LHCN-M2 (cell line): ENCODE results near the gene AAK1. TPM values are rescaled to one million over a fixed set of nuclear protein-coding genes. Genes with fewer than 3 reads are reported as not detected.
"Not testable (repeated sequence)": the region's sequence is repeated elsewhere in the genome, so short reads cannot be mapped to it uniquely, and the experiment has no call there.

Source experiments
- DNase-seq: peaks from one replicate; pipeline ENCODE4 v3.0.0-alpha.2; 2012; ENCODE audit warnings: low read depth
- total RNA-seq: library from RNA; depleted of rRNA; stranded (reverse); fragments of >200 nt; gene quantifications from 2 replicates; pipeline ENCODE4 v1.2.3, GENCODE V29; 2014; rRNA removed

AAK1 gene
- total RNA-seq, 1 experiment from 2014 or later = 44.1 TPM

- DNase-seq = peak; percentile 10
Measured at GRCh38 chr2:69453475-69454129, 189.9 kb downstream of the AAK1 start.

GRCh38 chr2:69452687-69453086, 190.9 kb downstream of the AAK1 start:
- DNase-seq = no peak

GRCh38 chr2:69450735-69451416, 192.7 kb downstream of the AAK1 start:
- DNase-seq = no peak

- DNase-seq = no peak
Measured at GRCh38 chr2:69449906-69450305, 193.6 kb downstream of the AAK1 start.

GRCh38 chr2:69443673-69444072, 199.9 kb downstream of the AAK1 start:
- DNase-seq = not testable (repeated sequence)

- DNase-seq = not testable (repeated sequence)
Measured at GRCh38 chr2:69439499-69439898, 204.0 kb downstream of the AAK1 start.

- DNase-seq = no peak
Measured at GRCh38 chr2:69438580-69438979, 205.0 kb downstream of the AAK1 start.

GRCh38 chr2:69437751-69438154, 205.8 kb downstream of the AAK1 start:
- DNase-seq = peak; percentile 71

GRCh38 chr2:69436938-69437750, 206.4 kb downstream of the AAK1 start, which contains the start of gene NFU1:
TSS of gene NFU1 (minus strand) at chr2:69437435. CDS start at chr2:69437422, 13 bp downstream.
- peak; percentile 91 for DNase-seq

- DNase-seq = no peak
Measured at GRCh38 chr2:69436596-69436937, 207.0 kb downstream of the AAK1 start.

- no peak for DNase-seq
Measured at GRCh38 chr2:69434753-69435152, 208.8 kb downstream of the AAK1 start.

- no peak for DNase-seq
Measured at GRCh38 chr2:69429491-69430183, 213.9 kb downstream of the AAK1 start.

- no peak for DNase-seq
Measured at GRCh38 chr2:69428981-69429380, 214.6 kb downstream of the AAK1 start.

GRCh38 chr2:69424419-69424818, 219.1 kb downstream of the AAK1 start:
- no peak for DNase-seq

GRCh38 chr2:69422198-69422597, 221.3 kb downstream of the AAK1 start:
- DNase-seq = no peak

GRCh38 chr2:69419111-69419510, 224.4 kb downstream of the AAK1 start:
- DNase-seq = not testable (repeated sequence)

- DNase-seq = no peak
Measured at GRCh38 chr2:69416147-69416546, 227.4 kb downstream of the AAK1 start.

Other genes starting within 250 kb of the AAK1 start
- 34.9 and 48.0 TPM in 2 replicates for gene NFU1, start 206.3 kb downstream of the AAK1 start, total RNA-seq
- gene ANXA4, start 98.4 kb upstream of the AAK1 start, total RNA-seq = 29.0 and 33.6 TPM in 2 replicates
- gene GMCL1, start 185.9 kb upstream of the AAK1 start, total RNA-seq = 6.7 and 9.1 TPM in 2 replicates